Right lobe of liver (tissue), 6 donors: ENCODE measurements around the gene POPDC3. TPM values are rescaled to one million over a fixed set of nuclear protein-coding genes. Genes with fewer than 3 reads are reported as not detected.

Experiments used
- ATAC-seq, 4 donors: fragments of 200-7000 bp; cut with Tn5 transposase; one replicate each; pipeline ENCODE4 v1.9.1; 2020; ENCODE audit warnings: mild to moderate bottlenecking in 4 of 4, moderate library complexity in 4 of 4
- DNase-seq, 3 donors: peaks; one replicate each; pipeline ENCODE4 v3.0.0-alpha.2; 2020
- H3K27ac ChIP-seq, 3 donors: fragments of 200-600 bp; one replicate each; pipeline ENCODE4 v1.8.0; 2022
- H3K27me3 ChIP-seq, 2 donors: fragments of 200-600 bp; one replicate each; pipeline ENCODE4 v1.8.0; 2022
- H3K36me3 ChIP-seq, 4 donors: fragments of 200-600 bp; sonication (generic) in 1 of 4; one replicate each; pipeline versions ENCODE4 v1.5.1 to v1.8.0; 2017 to 2022; ENCODE audit warnings: control low read depth in 1 of 4
- H3K4me1 ChIP-seq, 4 donors: fragments of 200-600 bp; sonication (generic) in 1 of 4; one replicate each; pipeline versions ENCODE4 v1.5.1 to v1.8.0; 2017 to 2022; ENCODE audit warnings: control low read depth in 1 of 4
- H3K4me3 ChIP-seq, 3 donors: fragments of 200-600 bp; one replicate each; pipeline ENCODE4 v1.8.0; 2022
- H3K9me3 ChIP-seq, 4 donors: fragments of 200-600 bp; sonication (generic) in 1 of 4; one replicate each; pipeline versions ENCODE4 v1.5.1 to v1.8.0; 2017 to 2022; ENCODE audit warnings: control low read depth in 1 of 4
- CTCF ChIP-seq, 4 donors: fragments of 200-600 bp in 3 of 4; fragments of 450-650 bp in 1 of 4; IDR thresholded peaks; one replicate each; pipeline versions ENCODE4 v1.5.1 to v1.8.0; 2016 to 2022; ENCODE audit warnings: antibody characterized with exemption in 4 of 4, mild to moderate bottlenecking in 2 of 4
- POLR2A ChIP-seq: fragments of 450-650 bp; IDR thresholded peaks from one replicate; pipeline ENCODE4 v1.6.1; 2017; ENCODE audit warnings: antibody characterized with exemption, mild to moderate bottlenecking
- WGBS: methylation state at CpG from one replicate; pipeline ENCODE4 v1.1.6; 2018; ENCODE audit warnings: low coverage, low lambda C conversion rate; ENCODE audit not compliant: insufficient coverage; ENCODE audit errors: missing lambda C conversion rate; 5-methylcytosine and 5-hydroxymethylcytosine counted together
- intact Hi-C, 2 donors: fragments of 100-400 bp; cut with DNase I; formaldehyde crosslinking; loops; one replicate each; pipeline versions ENCODE4 v1.11.2 to v1.14.1; 2022
- total RNA-seq, 6 experiments: library from RNA; depleted of rRNA in 2 of 6; stranded (reverse); fragments of >200 nt in 2 of 6; fragmentation: NEBNext Ultra II Directional in 3 of 6; extraction: Animal tissue kit (Norgen Biotek cat#: 25700) in 3 of 6; gene quantifications; one replicate each; pipeline versions ENCODE4 v1.1.0 to v1.2.4, GENCODE V29; 2016 to 2023
- donor health status: DM: no; HTN: yes; CAD: no.
- donor health status: DM: no; HTN: no; CAD: no.
- donor health status: DM: no; HTN: no; CAD: no.
- donor health status: DM: no; HTN: yes; CAD: no.
- donor health status: DM: no; HTN: yes; CAD: no.

Gene POPDC3
- total RNA-seq, 6 experiments from 2014 or later = not detected

DNA sequence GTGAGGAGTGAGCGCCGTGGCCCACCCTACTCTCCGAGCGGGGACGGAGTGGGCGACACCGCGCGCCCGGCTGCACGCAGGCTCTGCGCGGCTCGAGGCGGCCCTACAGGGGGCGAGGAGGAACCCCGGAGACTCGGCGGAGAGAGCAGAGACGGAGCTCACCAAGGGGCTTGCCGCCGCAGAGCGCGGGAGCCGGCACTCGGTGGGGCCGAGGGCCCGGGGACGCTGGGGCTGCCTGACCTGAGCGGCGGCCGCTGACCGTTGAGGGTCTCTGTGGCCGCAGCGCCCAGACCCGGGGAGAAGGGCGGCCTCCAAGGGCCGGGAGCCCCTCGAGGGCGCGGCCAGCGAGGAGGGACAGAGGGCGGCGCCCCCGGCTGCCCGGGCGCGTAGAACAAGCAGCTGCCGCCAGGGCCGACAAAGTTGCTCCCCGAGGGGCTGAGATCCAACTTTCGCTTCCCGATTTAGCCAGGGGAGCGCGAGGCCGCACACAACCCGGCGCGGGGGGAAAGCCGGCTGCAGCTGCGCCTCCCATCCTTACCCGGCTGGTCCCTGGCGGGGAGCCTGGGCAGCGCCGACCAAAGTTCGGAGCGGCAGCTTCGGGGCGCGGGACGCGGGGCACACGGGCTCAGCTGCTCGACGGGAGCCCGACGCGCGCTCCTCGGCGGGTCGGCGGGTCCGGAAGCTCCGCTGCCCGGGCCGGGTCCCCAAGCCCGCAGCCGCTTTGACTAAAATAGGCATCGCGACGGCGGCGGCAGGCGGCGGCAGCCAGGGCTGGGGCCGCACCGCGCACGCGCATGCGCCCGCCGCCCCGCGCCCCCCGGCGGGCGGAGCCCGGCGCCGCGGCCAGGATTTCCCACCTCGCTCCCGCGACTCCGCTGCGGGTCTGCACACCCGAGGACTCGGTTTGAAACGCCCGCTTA lies 43.1 kb downstream of the POPDC3 start:
- Histone ChIP-seq H3K36me3 (no peaks in the 10 kb centered on the region), H3K4me1 (peaks cover 0 to 7% (median 0%) of the 10 kb centered on the region in 4 donors), H3K4me3 (peak overlapping the region; percentile 51 to 63 (median 52)), H3K9me3 (no peaks in the 10 kb centered on the region), H3K27me3 (no peaks in the 10 kb centered on the region), H3K27ac (no peak overlapping the region)
- ATAC-seq (peak; percentile 78 to 81 (median 80)), DNase-seq (peak; percentile 52 to 58 (median 56))
- intact Hi-C loops = no loop called here
- TF ChIP-seq POLR2A (no peak), CTCF (IDR thresholded peaks at IDR 0.05) (peak in 1 of 4 donors; percentile 11)
- 0% methylated on average over 5 of the region's 122 CpGs for WGBS

DNA sequence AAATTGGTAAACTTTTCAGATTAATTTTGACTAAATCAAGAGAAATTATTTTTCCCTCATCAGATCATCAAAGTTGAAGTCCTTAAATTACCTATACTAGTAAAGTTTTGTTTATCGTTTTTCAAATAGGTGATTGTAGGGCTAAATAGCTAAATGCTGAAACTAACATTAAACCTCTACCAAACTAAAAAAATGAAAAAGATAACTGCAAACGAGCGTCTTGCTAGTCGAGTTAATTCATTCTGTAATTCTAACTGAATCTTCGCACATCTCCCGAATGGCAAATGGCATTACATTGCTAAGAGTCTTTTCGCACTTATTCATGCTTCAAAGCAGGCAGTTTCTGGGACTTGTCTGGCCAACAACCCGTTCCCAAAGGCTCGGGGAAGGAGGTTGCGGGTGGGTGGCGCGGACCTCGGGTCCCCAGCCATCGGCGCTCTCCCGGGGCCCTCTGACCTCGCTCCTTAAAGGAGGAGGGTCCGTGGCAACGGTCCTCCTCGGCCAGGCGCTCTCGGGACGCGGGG lies 43.8 kb downstream of the POPDC3 start:
- no peaks in the 10 kb centered on the region for H3K27me3 ChIP-seq
- 22% methylated on average over 17 of the region's 24 CpGs for WGBS
- intact Hi-C loops = no loop called here
- ATAC-seq (no peak), DNase-seq (no peak)
- peak overlapping the region; percentile 51 to 63 (median 52) for H3K4me3 ChIP-seq
- H3K4me1 ChIP-seq = peaks cover 0 to 7% (median 0%) of the 10 kb centered on the region in 4 donors
- no peaks in the 10 kb centered on the region for H3K36me3 ChIP-seq
- H3K27ac ChIP-seq = no peak overlapping the region
- TF ChIP-seq CTCF (IDR thresholded peaks at IDR 0.05) (no peak), POLR2A (no peak)
- H3K9me3 ChIP-seq = no peaks in the 10 kb centered on the region

GRCh38 chr6:105135056-105135455 lies 44.8 kb downstream of the POPDC3 start:
- WGBS = 72% methylated on average over 4 of the region's 4 CpGs

DNA sequence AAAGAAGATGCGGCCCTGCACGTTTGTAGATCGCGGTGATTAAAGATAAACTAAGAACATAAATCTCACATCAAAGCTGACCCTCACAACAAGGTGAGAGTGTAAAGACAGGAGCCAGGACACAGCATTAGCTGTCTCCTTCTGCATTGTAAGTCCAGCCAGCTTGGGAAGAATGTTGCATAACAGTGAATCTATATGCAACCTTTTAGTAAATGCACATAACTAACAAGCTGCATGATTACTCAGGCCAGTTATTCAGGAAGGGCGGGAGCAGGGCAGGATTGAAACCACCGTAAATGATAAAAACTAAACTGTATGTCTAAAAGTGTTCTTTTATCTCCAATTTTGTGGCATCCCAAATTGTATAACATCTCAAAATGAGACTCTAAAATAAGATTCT lies 57.1 kb downstream of the POPDC3 start:
- H3K36me3 ChIP-seq = no peaks in the 10 kb centered on the region
- H3K27ac ChIP-seq = no peak overlapping the region
- H3K4me3 ChIP-seq = no peak overlapping the region
- no peak for DNase-seq
- H3K9me3 ChIP-seq = no peaks in the 10 kb centered on the region
- no peaks in the 10 kb centered on the region for H3K4me1 ChIP-seq
- ATAC-seq = no peak
- no peaks in the 10 kb centered on the region for H3K27me3 ChIP-seq
- 58% methylated on average over 6 of the region's 6 CpGs for WGBS
- TF ChIP-seq POLR2A (no peak), CTCF (IDR thresholded peaks at IDR 0.05) (no peak)
- intact Hi-C loops = no loop called here

More at GRCh38 chr6:105135056-105135455, 44.8 kb downstream of the POPDC3 start:
- H3K27ac ChIP-seq = no peak overlapping the region
- ATAC-seq (peak in 2 of 4 donors; percentile 9 to 10), DNase-seq (no peak)
- no peaks in the 10 kb centered on the region for H3K36me3 ChIP-seq
- TF ChIP-seq CTCF (IDR thresholded peaks at IDR 0.05) (no peak), POLR2A (no peak)
- H3K4me3 ChIP-seq = no peak overlapping the region
- H3K27me3 ChIP-seq = peaks cover 0 to 1% of the 10 kb centered on the region in 2 donors
- H3K4me1 ChIP-seq = peaks cover 0 to 7% (median 0%) of the 10 kb centered on the region in 4 donors
- intact Hi-C loops = no loop called here
- no peaks in the 10 kb centered on the region for H3K9me3 ChIP-seq
